Activated CD8-positive, alpha-beta memory T cell treated with anti-CD3 and anti-CD28 coated beads, Interleukin-2, amount 50 U/mL, for 24 hours (primary cell): ENCODE measurements around the gene DUOX2.
"Not testable (repeated sequence)": the region's sequence is repeated elsewhere in the genome, so short reads cannot be mapped to it uniquely, and the experiment has no call there.

Experiments
- DNase-seq: peaks from one replicate; pipeline ENCODE4 v3.0.0-alpha.2; 2020; ENCODE audit errors: extremely low read depth

The DUOX2 gene

GRCh38 chr15:45138814-45139765, 25.1 kb upstream of the DUOX2 start:
- no peak for DNase-seq

- no peak for DNase-seq
These were observed 23.7 kb upstream of the DUOX2 start for GRCh38 chr15:45137703-45138102.

- DNase-seq, result no peak
These were observed 22.4 kb upstream of the DUOX2 start for GRCh38 chr15:45136378-45136764.

GRCh38 chr15:45135705-45136377, 21.9 kb upstream of the DUOX2 start:
- DNase-seq, result not testable (repeated sequence)

GRCh38 chr15:45134682-45135604, 21.0 kb upstream of the DUOX2 start:
- DNase-seq, result no peak

GRCh38 chr15:45134046-45134445, 20.1 kb upstream of the DUOX2 start:
- DNase-seq, result no peak

GRCh38 chr15:45133561-45133920, 19.6 kb upstream of the DUOX2 start:
- DNase-seq, result no peak

GRCh38 chr15:45132844-45133560, 19.0 kb upstream of the DUOX2 start:
- no peak for DNase-seq

- DNase-seq, result no peak
These were observed 17.5 kb upstream of the DUOX2 start for GRCh38 chr15:45131510-45131909.

GRCh38 chr15:45130291-45131000, 16.5 kb upstream of the DUOX2 start:
- no peak for DNase-seq

- no peak for DNase-seq
These were observed 15.7 kb upstream of the DUOX2 start, which contains the start of the genes DUOX1 and DUOXA1 for GRCh38 chr15:45129651-45130129. TSS of gene DUOX1 (plus strand) at chr15:45129994. CDS start at chr15:45131967, 1,973 bp downstream. TSS of gene DUOXA1 (minus strand) at chr15:45129879. CDS start at chr15:45123014, 6,865 bp downstream.

GRCh38 chr15:45128971-45129639, 15.1 kb upstream of the DUOX2 start:
- DNase-seq, result no peak

GRCh38 chr15:45126535-45127158, 12.7 kb upstream of the DUOX2 start:
- DNase-seq, result no peak

- no peak for DNase-seq
These were observed 9.4 kb upstream of the DUOX2 start for GRCh38 chr15:45123397-45123796.

GRCh38 chr15:45122719-45123118, 8.7 kb upstream of the DUOX2 start:
- DNase-seq, result no peak

GRCh38 chr15:45121706-45122417, 7.9 kb upstream of the DUOX2 start:
- DNase-seq, result no peak

GRCh38 chr15:45121020-45121419, 7.0 kb upstream of the DUOX2 start:
- no peak for DNase-seq

- no peak for DNase-seq
These were observed 6.4 kb upstream of the DUOX2 start for GRCh38 chr15:45120081-45120972.
